Endodermal cell (in vitro differentiated cells): ENCODE measurements around the gene TMED1. TPM values are rescaled to one million over a fixed set of nuclear protein-coding genes. Genes with fewer than 3 reads are reported as not detected.

Experiments used
- DNase-seq: peaks from one replicate; pipeline ENCODE4 v3.0.0-alpha.2; 2017
- H3K27ac ChIP-seq: 2 replicates; pipeline ENCODE4 v1.5.1; 2013; ENCODE audit warnings: mild to moderate bottlenecking, low read depth, low read length, moderate library complexity
- H3K27me3 ChIP-seq: 2 replicates; pipeline ENCODE4 v1.6.1; 2013; ENCODE audit warnings: mild to moderate bottlenecking, low read length, moderate library complexity; ENCODE audit not compliant: insufficient read depth, control insufficient read depth, poor library complexity, severe bottlenecking
- H3K36me3 ChIP-seq: 2 replicates; pipeline ENCODE4 v1.7.0; 2013; ENCODE audit warnings: mild to moderate bottlenecking, low read length, moderate library complexity; ENCODE audit not compliant: control insufficient read depth, insufficient read depth
- H3K4me1 ChIP-seq: one replicate; pipeline ENCODE4 v1.7.0; 2013; ENCODE audit warnings: low read length; ENCODE audit not compliant: control insufficient read depth, insufficient read depth
- H3K4me3 ChIP-seq: 2 replicates; pipeline ENCODE4 v1.5.1; 2013; ENCODE audit warnings: mild to moderate bottlenecking, low read length, moderate library complexity
- H3K9ac ChIP-seq: 2 replicates; pipeline ENCODE4 v1.6.1; 2013; ENCODE audit warnings: mild to moderate bottlenecking, low read length, moderate library complexity; ENCODE audit not compliant: poor library complexity, severe bottlenecking; ENCODE audit errors: extremely low read depth
- H3K9me3 ChIP-seq: 2 replicates; pipeline ENCODE4 v1.6.1; 2013; ENCODE audit warnings: mild to moderate bottlenecking, low read length, moderate library complexity; ENCODE audit not compliant: control insufficient read depth
- H3K27ac Mint-ChIP-seq: 2 replicates; pipeline ENCODE4 v1.8.0; 2020; ENCODE audit warnings: mixed read lengths
- H3K27me3 Mint-ChIP-seq: 2 replicates; pipeline ENCODE4 v1.8.0; 2021; ENCODE audit warnings: mild to moderate bottlenecking, mixed read lengths; ENCODE audit not compliant: insufficient read depth
- H3K36me3 Mint-ChIP-seq: 2 replicates; pipeline ENCODE4 v1.8.0; 2020; ENCODE audit warnings: low read depth, mixed read lengths
- H3K4me1 Mint-ChIP-seq: 2 replicates; pipeline ENCODE4 v1.8.0; 2020; ENCODE audit warnings: mixed read lengths
- H3K4me3 Mint-ChIP-seq: 2 replicates; pipeline ENCODE4 v1.8.0; 2020; ENCODE audit warnings: mild to moderate bottlenecking, moderate library complexity, mixed read lengths
- H3K9me3 Mint-ChIP-seq: 2 replicates; pipeline ENCODE4 v1.8.0; 2020; ENCODE audit warnings: mild to moderate bottlenecking, mixed read lengths
- WGBS, 2 experiments: methylation state at CpG; one replicate each; pipeline versions ENCODE4 v1.1.5 to v1.1.7; 2013; ENCODE audit warnings: missing lambda C conversion rate in 2 of 2, mixed read lengths in 1 of 2; ENCODE audit not compliant: insufficient coverage in 1 of 2, insufficient read length in 1 of 2; 5-methylcytosine and 5-hydroxymethylcytosine counted together
- total RNA-seq, 2 donors: library from RNA; stranded (reverse); fragmentation: NEBNext Ultra II Directional in 1 of 2; extraction: Animal tissue kit (Norgen Biotek cat#: 25700) in 1 of 2; gene quantifications; 2 replicates in 1 of 2; 3 replicates in 1 of 2; pipeline ENCODE4 v1.2.1, GENCODE V29; 2021
- TF ChIP-seq, protein P1 (sequence below): fragments of 200-600 bp; sonication (generic); conservative IDR thresholded peaks from 2 replicates; pipeline ENCODE4 v1.5.0; 2021; ENCODE audit warnings: antibody characterized with exemption, mild to moderate bottlenecking

TMED1 gene
- total RNA-seq, 2 donors from 2014 or later, result 19.7 to 34.5 TPM

- DNase-seq, result no peak
- Mint-ChIP-seq H3K4me3 (no peak overlapping the region), H3K27me3 (no peaks in the 10 kb centered on the region), H3K9me3 (no peaks in the 10 kb centered on the region), H3K36me3 (peaks cover 35% of the 10 kb centered on the region), H3K4me1 (no peaks in the 10 kb centered on the region), H3K27ac (no peak overlapping the region)
- Histone ChIP-seq H3K4me3 (no peak overlapping the region), H3K27me3 (no peaks in the 10 kb centered on the region), H3K9me3 (no peaks in the 10 kb centered on the region), H3K36me3 (peaks cover 36% of the 10 kb centered on the region), H3K9ac (no peak overlapping the region), H3K27ac (no peak overlapping the region), H3K4me1 (no peaks in the 10 kb centered on the region)
- 94% methylated on average over 16 of the region's 16 CpGs; no CpG with 5 or more reads in 1 of the 2 experiments for WGBS, 2 experiments
- TF ChIP-seq, protein P1, sequence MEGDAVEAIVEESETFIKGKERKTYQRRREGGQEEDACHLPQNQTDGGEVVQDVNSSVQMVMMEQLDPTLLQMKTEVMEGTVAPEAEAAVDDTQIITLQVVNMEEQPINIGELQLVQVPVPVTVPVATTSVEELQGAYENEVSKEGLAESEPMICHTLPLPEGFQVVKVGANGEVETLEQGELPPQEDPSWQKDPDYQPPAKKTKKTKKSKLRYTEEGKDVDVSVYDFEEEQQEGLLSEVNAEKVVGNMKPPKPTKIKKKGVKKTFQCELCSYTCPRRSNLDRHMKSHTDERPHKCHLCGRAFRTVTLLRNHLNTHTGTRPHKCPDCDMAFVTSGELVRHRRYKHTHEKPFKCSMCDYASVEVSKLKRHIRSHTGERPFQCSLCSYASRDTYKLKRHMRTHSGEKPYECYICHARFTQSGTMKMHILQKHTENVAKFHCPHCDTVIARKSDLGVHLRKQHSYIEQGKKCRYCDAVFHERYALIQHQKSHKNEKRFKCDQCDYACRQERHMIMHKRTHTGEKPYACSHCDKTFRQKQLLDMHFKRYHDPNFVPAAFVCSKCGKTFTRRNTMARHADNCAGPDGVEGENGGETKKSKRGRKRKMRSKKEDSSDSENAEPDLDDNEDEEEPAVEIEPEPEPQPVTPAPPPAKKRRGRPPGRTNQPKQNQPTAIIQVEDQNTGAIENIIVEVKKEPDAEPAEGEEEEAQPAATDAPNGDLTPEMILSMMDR, result no peak
Observed at GRCh38 chr19:10829967-10830366, 6.0 kb downstream of the TMED1 start.

DNA sequence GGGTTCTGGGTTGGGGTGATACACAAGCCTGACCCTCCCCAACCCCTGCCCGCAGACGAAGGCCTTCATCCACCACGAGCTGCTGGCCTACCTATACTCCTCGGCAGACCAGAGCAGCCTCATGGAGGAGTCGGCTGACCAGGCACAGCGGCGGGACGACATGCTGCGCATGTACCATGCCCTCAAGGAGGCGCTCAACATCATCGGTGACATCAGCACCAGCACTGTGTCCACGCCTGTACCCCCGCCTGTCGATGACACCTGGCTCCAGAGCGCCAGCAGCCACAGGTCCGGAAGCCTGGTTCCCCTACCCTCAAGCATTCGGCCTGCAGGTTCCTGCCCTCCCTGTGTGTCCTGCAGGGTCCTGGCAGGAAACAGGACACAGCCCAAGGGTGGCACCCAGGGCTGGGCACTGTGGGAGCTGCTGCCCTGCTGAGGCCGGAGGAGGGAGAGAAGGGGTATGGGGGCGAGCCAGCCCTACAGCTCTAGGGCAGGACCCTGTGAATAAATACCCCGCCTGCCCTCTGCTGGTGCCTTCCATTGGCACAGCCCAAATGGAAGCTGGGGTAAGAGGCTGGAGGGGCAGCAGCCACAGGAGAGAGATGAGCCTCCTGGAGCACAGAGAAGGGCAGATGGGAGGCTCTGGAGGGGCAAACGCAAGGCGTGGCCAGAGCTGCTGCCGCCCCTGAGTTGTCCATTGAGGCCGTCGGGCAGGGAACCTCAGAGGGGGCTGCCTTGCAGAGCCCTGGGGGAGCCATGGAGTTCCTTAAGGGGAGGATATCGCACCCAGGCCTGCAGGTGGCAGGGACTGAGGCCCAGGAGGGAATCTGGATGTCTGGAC lies 6.8 kb downstream of the TMED1 start:
- H3K27me3 ChIP-seq, result no peaks in the 10 kb centered on the region
- no peak overlapping the region for H3K27ac Mint-ChIP-seq
- H3K4me3 ChIP-seq, result no peak overlapping the region
- H3K9me3 ChIP-seq, result no peaks in the 10 kb centered on the region
- DNase-seq, result peak; percentile 76
- peaks cover 38% of the 10 kb centered on the region for H3K36me3 ChIP-seq
- H3K9ac ChIP-seq, result no peak overlapping the region
- H3K4me1 Mint-ChIP-seq, result no peaks in the 10 kb centered on the region
- no peaks in the 10 kb centered on the region for H3K9me3 Mint-ChIP-seq
- peaks cover 42% of the 10 kb centered on the region for H3K36me3 Mint-ChIP-seq
- WGBS, 2 experiments, result 95% methylated on average over 18 to 26 of the region's 26 CpGs
- H3K27me3 Mint-ChIP-seq, result no peaks in the 10 kb centered on the region
- no peak overlapping the region for H3K27ac ChIP-seq
- TF ChIP-seq, protein P1, result peak; percentile 49
- H3K4me3 Mint-ChIP-seq, result no peak overlapping the region
- no peaks in the 10 kb centered on the region for H3K4me1 ChIP-seq

DNA sequence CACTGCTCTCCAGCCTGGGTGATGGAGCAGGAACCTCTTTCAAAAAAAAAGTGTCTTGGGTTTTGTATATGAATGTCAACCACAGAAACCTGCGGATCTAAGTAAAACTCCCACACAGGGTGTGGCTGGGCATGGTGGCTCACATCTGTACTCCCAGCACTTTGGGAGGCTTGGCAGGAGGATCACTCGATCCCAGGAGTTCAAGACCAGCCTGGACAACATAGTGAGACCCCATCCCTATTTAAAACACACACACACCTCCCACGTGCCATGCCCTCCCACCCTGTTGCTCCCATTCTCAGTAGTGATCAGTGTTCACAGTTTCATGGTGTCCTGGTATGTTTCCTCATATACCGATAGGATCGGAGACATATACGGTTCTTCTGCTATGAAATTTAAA lies 9.2 kb downstream of the TMED1 start:
- 95 to 100% methylated on average over 5 to 6 of the region's 6 CpGs for WGBS, 2 experiments
- H3K9me3 Mint-ChIP-seq, result no peaks in the 10 kb centered on the region
- H3K9ac ChIP-seq, result no peak overlapping the region
- H3K4me3 Mint-ChIP-seq, result no peak overlapping the region
- peaks cover 40% of the 10 kb centered on the region for H3K36me3 Mint-ChIP-seq
- H3K36me3 ChIP-seq, result peaks cover 29% of the 10 kb centered on the region
- H3K4me3 ChIP-seq, result no peak overlapping the region
- no peak for DNase-seq
- H3K27me3 Mint-ChIP-seq, result no peaks in the 10 kb centered on the region
- no peaks in the 10 kb centered on the region for H3K9me3 ChIP-seq
- no peaks in the 10 kb centered on the region for H3K4me1 Mint-ChIP-seq
- H3K27me3 ChIP-seq, result no peaks in the 10 kb centered on the region
- H3K27ac Mint-ChIP-seq, result no peak overlapping the region
- TF ChIP-seq, protein P1, result no peak
- no peak overlapping the region for H3K27ac ChIP-seq
- H3K4me1 ChIP-seq, result no peaks in the 10 kb centered on the region
